Prostate gland (tissue), 2 donors: Measurements from ENCODE around the gene UNC13C. TPM values are rescaled to one million over a fixed set of nuclear protein-coding genes. Genes with fewer than 3 reads are reported as not detected.

Experiments
- DNase-seq: peaks from one replicate; pipeline ENCODE4 v3.0.0-alpha.2; 2019; ENCODE audit warnings: low spot score
- H3K27ac ChIP-seq, 2 donors: fragments of 200-600 bp; sonication (generic); 2 replicates each; pipeline ENCODE4 v1.5.1; 2017 to 2019
- H3K27me3 ChIP-seq: fragments of 200-600 bp; sonication (generic); replicated peaks from 2 replicates; pipeline ENCODE4 v1.5.1; 2019; ENCODE audit not compliant: insufficient read depth
- H3K36me3 ChIP-seq, 2 donors: fragments of 200-600 bp; sonication (generic); 1 replicate in 1 of 2; 2 replicates in 1 of 2; pipeline versions ENCODE4 v1.5.1 to v1.8.1; 2017 to 2019
- H3K4me1 ChIP-seq: fragments of 200-600 bp; sonication (generic); replicated peaks from 2 replicates; pipeline ENCODE4 v1.5.1; 2019
- H3K4me3 ChIP-seq, 2 donors: fragments of 200-600 bp; sonication (generic); 2 replicates each; pipeline ENCODE4 v1.5.1; 2017 to 2019
- H3K9me3 ChIP-seq: fragments of 200-600 bp; sonication (generic); 2 replicates; pipeline ENCODE4 v1.5.1; 2017
- POLR2A ChIP-seq: fragments of 450-650 bp; IDR thresholded peaks from one replicate; pipeline ENCODE4 v1.6.1; 2016; ENCODE audit warnings: antibody characterized with exemption, mild to moderate bottlenecking
- POLR2AphosphoS5 ChIP-seq: sonication (generic); formaldehyde crosslinking; IDR thresholded peaks from one replicate; pipeline ENCODE4 v1.6.1; 2017; ENCODE audit warnings: antibody characterized with exemption
- WGBS: methylation state at CpG from one replicate; pipeline ENCODE4 v1.1.5; 2018; 5-methylcytosine and 5-hydroxymethylcytosine counted together
- intact Hi-C: fragments of 100-400 bp; cut with DNase I; formaldehyde crosslinking; loops from one replicate; pipeline ENCODE4 v1.14.2; 2022
- total RNA-seq, 2 donors: library from RNA; depleted of rRNA; stranded (reverse); fragments of >200 nt; gene quantifications; one replicate each; pipeline ENCODE4 v1.1.0, GENCODE V29; 2016
- TF ChIP-seq, protein P1 (sequence below), 4 experiments: fragments of 200-600 bp in 2 of 4; fragments of 450-650 bp in 2 of 4; sonication (generic) in 2 of 4; IDR thresholded peaks; 1 replicate in 3 of 4; 2 replicates in 1 of 4; pipeline ENCODE4 v1.5.1; 2016 to 2019; ENCODE audit warnings: antibody characterized with exemption in 4 of 4, mild to moderate bottlenecking in 2 of 4, moderate library complexity in 2 of 4

The UNC13C gene
- total RNA-seq, 2 donors from 2014 or later = 3.6 TPM; not detected in 1

DNA sequence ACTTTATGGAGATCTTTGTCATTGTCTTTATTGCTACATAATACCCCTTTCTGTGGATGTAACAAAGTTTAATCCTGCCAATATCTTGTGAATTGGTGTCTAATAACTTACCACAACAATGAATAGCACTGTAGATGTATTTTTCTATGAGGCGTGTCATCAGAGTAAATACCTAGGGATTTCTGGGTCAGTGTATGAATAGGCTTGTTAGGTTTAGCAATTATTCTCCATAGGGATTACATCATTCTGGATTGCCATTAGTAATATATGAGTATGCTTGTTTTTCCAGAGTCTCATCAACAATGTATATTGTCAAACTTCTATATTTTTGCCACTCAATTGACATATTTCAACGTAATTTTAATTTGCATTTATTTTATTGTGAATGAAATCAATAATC lies 67.9 kb downstream of the UNC13C start:
- intact Hi-C loops = no loop called here
- Histone ChIP-seq H3K9me3 (no peaks in the 10 kb centered on the region), H3K36me3 (no peaks in the 10 kb centered on the region), H3K4me3 (no peak overlapping the region), H3K27me3 (no peaks in the 10 kb centered on the region), H3K27ac (no peak overlapping the region), H3K4me1 (no peaks in the 10 kb centered on the region)
- no peak for DNase-seq
- TF ChIP-seq, protein P1, sequence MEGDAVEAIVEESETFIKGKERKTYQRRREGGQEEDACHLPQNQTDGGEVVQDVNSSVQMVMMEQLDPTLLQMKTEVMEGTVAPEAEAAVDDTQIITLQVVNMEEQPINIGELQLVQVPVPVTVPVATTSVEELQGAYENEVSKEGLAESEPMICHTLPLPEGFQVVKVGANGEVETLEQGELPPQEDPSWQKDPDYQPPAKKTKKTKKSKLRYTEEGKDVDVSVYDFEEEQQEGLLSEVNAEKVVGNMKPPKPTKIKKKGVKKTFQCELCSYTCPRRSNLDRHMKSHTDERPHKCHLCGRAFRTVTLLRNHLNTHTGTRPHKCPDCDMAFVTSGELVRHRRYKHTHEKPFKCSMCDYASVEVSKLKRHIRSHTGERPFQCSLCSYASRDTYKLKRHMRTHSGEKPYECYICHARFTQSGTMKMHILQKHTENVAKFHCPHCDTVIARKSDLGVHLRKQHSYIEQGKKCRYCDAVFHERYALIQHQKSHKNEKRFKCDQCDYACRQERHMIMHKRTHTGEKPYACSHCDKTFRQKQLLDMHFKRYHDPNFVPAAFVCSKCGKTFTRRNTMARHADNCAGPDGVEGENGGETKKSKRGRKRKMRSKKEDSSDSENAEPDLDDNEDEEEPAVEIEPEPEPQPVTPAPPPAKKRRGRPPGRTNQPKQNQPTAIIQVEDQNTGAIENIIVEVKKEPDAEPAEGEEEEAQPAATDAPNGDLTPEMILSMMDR (IDR thresholded peaks at IDR 0.05) = no peak
- TF ChIP-seq POLR2AphosphoS5 = no peak
- TF ChIP-seq POLR2A = no peak
- WGBS = 83% methylated on average over 2 of the region's 2 CpGs

DNA sequence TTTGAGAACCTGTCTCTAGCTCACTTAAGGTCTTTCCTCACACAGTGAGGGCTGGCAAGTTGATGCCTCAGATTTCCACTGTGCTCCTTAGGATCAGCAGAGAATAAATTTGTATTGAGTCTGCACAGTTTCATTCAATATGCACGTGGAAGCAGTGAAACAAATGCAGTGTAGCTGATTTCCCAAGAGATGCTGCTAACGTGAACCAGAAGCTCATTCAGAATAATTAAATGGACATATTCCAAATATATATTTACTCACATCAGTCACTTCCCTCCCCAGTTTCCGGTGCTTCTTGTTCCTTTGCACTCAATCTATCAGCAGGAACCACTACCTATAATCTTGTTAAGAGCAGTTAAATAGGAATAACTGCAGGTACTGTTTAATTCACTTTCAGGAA lies 86.1 kb downstream of the UNC13C start:
- 35% methylated on average over 3 of the region's 3 CpGs for WGBS
- TF ChIP-seq, protein P1 (IDR thresholded peaks at IDR 0.05) = no peak
- intact Hi-C loops = no loop called here
- H3K4me1 ChIP-seq = no peaks in the 10 kb centered on the region
- H3K4me3 ChIP-seq = no peak overlapping the region
- H3K27ac ChIP-seq = no peak overlapping the region
- DNase-seq = no peak
- no peaks in the 10 kb centered on the region for H3K9me3 ChIP-seq
- H3K27me3 ChIP-seq = no peaks in the 10 kb centered on the region
- H3K36me3 ChIP-seq = no peaks in the 10 kb centered on the region

DNA sequence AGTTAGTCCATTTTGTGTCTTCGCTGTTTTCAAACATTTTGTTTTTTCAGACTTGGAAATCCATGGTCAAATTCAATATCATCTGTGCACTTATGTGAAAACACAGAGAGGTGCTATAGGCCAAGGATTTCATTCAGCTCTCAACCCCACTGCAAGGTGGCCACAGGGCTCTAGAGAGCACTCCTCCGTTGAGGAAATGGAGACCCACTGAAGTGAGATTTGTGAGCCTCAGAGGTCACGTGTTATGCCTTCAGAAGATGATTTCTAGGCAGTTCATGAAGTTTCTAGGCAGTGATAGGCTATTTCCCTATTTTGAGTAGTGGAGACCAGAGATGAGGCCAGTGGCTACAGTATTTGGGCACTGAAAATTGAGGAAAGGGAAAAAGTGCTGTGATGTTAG lies 88.2 kb downstream of the UNC13C start:
- 86% methylated on average over 3 of the region's 3 CpGs for WGBS
- Histone ChIP-seq H3K36me3 (no peaks in the 10 kb centered on the region), H3K9me3 (no peaks in the 10 kb centered on the region), H3K27me3 (no peaks in the 10 kb centered on the region), H3K4me1 (no peaks in the 10 kb centered on the region), H3K27ac (no peak overlapping the region), H3K4me3 (no peak overlapping the region)
- intact Hi-C loops = no loop called here
- TF ChIP-seq, protein P1 (IDR thresholded peaks at IDR 0.05) = no peak
- TF ChIP-seq POLR2AphosphoS5 (no peak), POLR2A (no peak)
- no peak for DNase-seq

DNA sequence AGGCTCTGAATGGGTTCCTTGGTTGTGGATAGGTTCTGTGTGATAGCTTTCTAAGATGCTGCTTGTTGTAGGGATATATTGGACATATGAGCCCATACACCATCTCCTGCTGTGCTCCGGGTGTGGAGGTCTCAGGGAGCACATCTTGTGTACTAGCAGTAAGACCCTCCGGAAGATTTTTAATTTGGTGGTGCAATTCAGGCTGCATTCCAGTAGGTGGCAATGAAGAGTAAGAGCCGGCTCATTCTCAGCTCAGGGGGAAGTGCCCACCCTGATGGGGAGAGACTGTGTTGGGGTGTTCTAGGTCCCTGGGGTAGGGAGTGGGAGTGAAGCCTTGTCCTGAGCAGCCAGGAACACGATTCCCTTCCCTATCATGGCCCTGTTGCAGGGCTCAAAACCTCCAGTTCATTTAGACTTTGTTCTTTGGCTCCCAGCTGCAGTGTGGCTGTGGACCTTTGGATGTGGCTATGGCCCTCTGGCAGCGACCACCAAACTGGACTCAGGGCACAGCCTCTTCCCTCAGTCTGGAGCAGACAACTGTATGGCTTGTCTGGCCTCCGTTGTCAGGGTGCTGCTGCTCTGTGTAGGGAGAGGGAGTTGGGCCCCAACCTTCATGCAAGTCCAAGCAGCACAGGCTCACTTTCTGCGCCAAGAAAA lies 104.7 kb downstream of the UNC13C start:
- Histone ChIP-seq H3K27me3 (no peaks in the 10 kb centered on the region), H3K36me3 (no peaks in the 10 kb centered on the region), H3K4me1 (no peaks in the 10 kb centered on the region), H3K27ac (no peak overlapping the region), H3K4me3 (no peak overlapping the region), H3K9me3 (no peaks in the 10 kb centered on the region)
- intact Hi-C loops = no loop called here
- TF ChIP-seq, protein P1 (IDR thresholded peaks at IDR 0.05) = peak; percentile 18 to 53 (median 38)
- TF ChIP-seq POLR2AphosphoS5 = no peak
- DNase-seq = no peak
- WGBS = 45% methylated on average over 7 of the region's 7 CpGs

DNA sequence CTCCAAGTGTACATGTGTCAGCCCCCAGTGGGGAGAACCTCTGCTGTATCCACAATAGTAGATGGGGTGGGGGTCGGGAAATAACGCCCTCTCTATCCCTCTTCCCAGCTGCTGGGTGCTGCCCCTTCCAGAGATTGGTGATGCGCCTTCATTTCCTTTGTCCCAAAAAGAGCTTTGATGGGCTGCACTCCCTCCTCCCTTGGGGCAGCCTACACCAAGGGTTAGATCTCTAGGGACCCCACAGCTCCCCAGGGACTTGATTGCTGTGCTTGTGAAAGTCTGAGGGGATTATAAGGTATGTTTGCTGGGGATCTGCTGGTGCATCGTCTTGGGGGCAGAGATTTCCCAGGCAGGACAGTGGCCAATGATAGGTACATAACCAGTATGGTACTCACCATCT lies 105.3 kb downstream of the UNC13C start:
- WGBS = 69% methylated on average over 4 of the region's 4 CpGs
- intact Hi-C loops = no loop called here

More for the DNA sequence above, 105.3 kb downstream of the UNC13C start:
- Histone ChIP-seq H3K36me3 (no peaks in the 10 kb centered on the region), H3K9me3 (no peaks in the 10 kb centered on the region), H3K27ac (no peak overlapping the region), H3K4me1 (no peaks in the 10 kb centered on the region), H3K4me3 (no peak overlapping the region), H3K27me3 (no peaks in the 10 kb centered on the region)
- no peak for DNase-seq
- TF ChIP-seq POLR2A = no peak
- TF ChIP-seq POLR2AphosphoS5 = no peak
- TF ChIP-seq, protein P1 (IDR thresholded peaks at IDR 0.05) = no peak
